ENCODE measurements around the gene OPN1MW2.
"Not testable (repeated sequence)": the region's sequence is repeated elsewhere in the genome, so short reads cannot be mapped to it uniquely, and the experiment has no call there.

Gene OPN1MW2

GRCh38 chrX:154239982-154240503 lies 20.5 kb downstream of the OPN1MW2 start:
- H3K27ac ChIP-seq (ENCODE audit: low read depth, low read length); H3K27me3 ChIP-seq (ENCODE audit: control insufficient read depth, low read length); H4K20me1 ChIP-seq (ENCODE audit: control insufficient read depth, insufficient read depth, low read depth, low read length); H3K9me3 ChIP-seq (ENCODE audit: control insufficient read depth, insufficient read depth, low read length); H3K4me3 ChIP-seq (ENCODE audit: low read length); H3K4me2 ChIP-seq (ENCODE audit: low read length); H3K79me2 ChIP-seq (ENCODE audit: control insufficient read depth, low read length); H3F3A ChIP-seq (ENCODE audit: control insufficient read depth, insufficient read depth); H3K9me2 ChIP-seq (replicated peaks; ENCODE audit: control insufficient read depth, low read length); H3K4me1 ChIP-seq (ENCODE audit: control insufficient read depth, low read length); H3K36me3 ChIP-seq (ENCODE audit: control insufficient read depth, low read length): not testable (repeated sequence)

GRCh38 chrX:154247377-154248045 lies 28.0 kb downstream of the OPN1MW2 start:
- H3K4me2 ChIP-seq (ENCODE audit: low read length); H3K4me3 ChIP-seq (ENCODE audit: low read length); H3K79me2 ChIP-seq (ENCODE audit: control insufficient read depth, low read length); H3K27me3 ChIP-seq (ENCODE audit: control insufficient read depth, low read length); H3K27ac ChIP-seq (ENCODE audit: low read depth, low read length); H3K9me2 ChIP-seq (replicated peaks; ENCODE audit: control insufficient read depth, low read length); H3F3A ChIP-seq (ENCODE audit: control insufficient read depth, insufficient read depth); H4K20me1 ChIP-seq (ENCODE audit: control insufficient read depth, insufficient read depth, low read depth, low read length); H3K9me3 ChIP-seq (ENCODE audit: control insufficient read depth, insufficient read depth, low read length); H3K4me1 ChIP-seq (ENCODE audit: control insufficient read depth, low read length); H3K36me3 ChIP-seq (ENCODE audit: control insufficient read depth, low read length): not testable (repeated sequence)

GRCh38 chrX:154248076-154248475 lies 28.5 kb downstream of the OPN1MW2 start:
- H3K27ac ChIP-seq (ENCODE audit: low read depth, low read length); H3F3A ChIP-seq (ENCODE audit: control insufficient read depth, insufficient read depth); H3K27me3 ChIP-seq (ENCODE audit: control insufficient read depth, low read length); H3K79me2 ChIP-seq (ENCODE audit: control insufficient read depth, low read length); H3K4me1 ChIP-seq (ENCODE audit: control insufficient read depth, low read length); H3K9me2 ChIP-seq (replicated peaks; ENCODE audit: control insufficient read depth, low read length); H3K9me3 ChIP-seq (ENCODE audit: control insufficient read depth, insufficient read depth, low read length); H3K4me2 ChIP-seq (ENCODE audit: low read length); H4K20me1 ChIP-seq (ENCODE audit: control insufficient read depth, insufficient read depth, low read depth, low read length); H3K4me3 ChIP-seq (ENCODE audit: low read length); H3K36me3 ChIP-seq (ENCODE audit: control insufficient read depth, low read length): not testable (repeated sequence)

- H3K4me1 ChIP-seq (ENCODE audit: control insufficient read depth, low read length); H3F3A ChIP-seq (ENCODE audit: control insufficient read depth, insufficient read depth); H3K27ac ChIP-seq (ENCODE audit: low read depth, low read length); H3K4me2 ChIP-seq (ENCODE audit: low read length); H3K4me3 ChIP-seq (ENCODE audit: low read length); H3K27me3 ChIP-seq (ENCODE audit: control insufficient read depth, low read length); H3K79me2 ChIP-seq (ENCODE audit: control insufficient read depth, low read length); H3K36me3 ChIP-seq (ENCODE audit: control insufficient read depth, low read length); H3K9me2 ChIP-seq (replicated peaks; ENCODE audit: control insufficient read depth, low read length); H4K20me1 ChIP-seq (ENCODE audit: control insufficient read depth, insufficient read depth, low read depth, low read length); H3K9me3 ChIP-seq (ENCODE audit: control insufficient read depth, insufficient read depth, low read length): not testable (repeated sequence)
These were observed 37.7 kb downstream of the OPN1MW2 start, which contains the start of gene OPN1MW3 for GRCh38 chrX:154257282-154257681. TSS of gene OPN1MW3 (plus strand) at chrX:154257582. CDS start at chrX:154257620, 38 bp downstream.

GRCh38 chrX:154258711-154259110 lies 39.2 kb downstream of the OPN1MW2 start:
- H3K27me3 ChIP-seq (ENCODE audit: control insufficient read depth, low read length); H3F3A ChIP-seq (ENCODE audit: control insufficient read depth, insufficient read depth); H3K4me2 ChIP-seq (ENCODE audit: low read length); H3K36me3 ChIP-seq (ENCODE audit: control insufficient read depth, low read length); H3K4me1 ChIP-seq (ENCODE audit: control insufficient read depth, low read length); H3K4me3 ChIP-seq (ENCODE audit: low read length); H3K79me2 ChIP-seq (ENCODE audit: control insufficient read depth, low read length); H3K9me2 ChIP-seq (replicated peaks; ENCODE audit: control insufficient read depth, low read length); H4K20me1 ChIP-seq (ENCODE audit: control insufficient read depth, insufficient read depth, low read depth, low read length); H3K27ac ChIP-seq (ENCODE audit: low read depth, low read length); H3K9me3 ChIP-seq (ENCODE audit: control insufficient read depth, insufficient read depth, low read length): not testable (repeated sequence)

- H3K4me3 ChIP-seq (ENCODE audit: low read length); H3K79me2 ChIP-seq (ENCODE audit: control insufficient read depth, low read length); H3K36me3 ChIP-seq (ENCODE audit: control insufficient read depth, low read length); H3F3A ChIP-seq (ENCODE audit: control insufficient read depth, insufficient read depth); H3K4me1 ChIP-seq (ENCODE audit: control insufficient read depth, low read length); H3K9me2 ChIP-seq (replicated peaks; ENCODE audit: control insufficient read depth, low read length); H3K4me2 ChIP-seq (ENCODE audit: low read length); H4K20me1 ChIP-seq (ENCODE audit: control insufficient read depth, insufficient read depth, low read depth, low read length); H3K27me3 ChIP-seq (ENCODE audit: control insufficient read depth, low read length); H3K9me3 ChIP-seq (ENCODE audit: control insufficient read depth, insufficient read depth, low read length); H3K27ac ChIP-seq (ENCODE audit: low read depth, low read length): not testable (repeated sequence)
These were observed 43.5 kb downstream of the OPN1MW2 start for GRCh38 chrX:154263072-154263471.

GRCh38 chrX:154269245-154269644 lies 49.7 kb downstream of the OPN1MW2 start:
- H3K27ac ChIP-seq (ENCODE audit: low read depth, low read length) = not testable (repeated sequence)

More at GRCh38 chrX:154269245-154269644, 49.7 kb downstream of the OPN1MW2 start:
- H3K9me3 ChIP-seq (ENCODE audit: control insufficient read depth, insufficient read depth, low read length); H3K27me3 ChIP-seq (ENCODE audit: control insufficient read depth, low read length); H4K20me1 ChIP-seq (ENCODE audit: control insufficient read depth, insufficient read depth, low read depth, low read length); H3K36me3 ChIP-seq (ENCODE audit: control insufficient read depth, low read length); H3K4me3 ChIP-seq (ENCODE audit: low read length); H3K4me1 ChIP-seq (ENCODE audit: control insufficient read depth, low read length); H3K79me2 ChIP-seq (ENCODE audit: control insufficient read depth, low read length); H3F3A ChIP-seq (ENCODE audit: control insufficient read depth, insufficient read depth); H3K4me2 ChIP-seq (ENCODE audit: low read length); H3K9me2 ChIP-seq (replicated peaks; ENCODE audit: control insufficient read depth, low read length): not testable (repeated sequence)

Measured in DOHH2 (cell line).